IgD-negative memory B cell (primary cell): ENCODE measurements around the gene ZNF37A. TPM values are rescaled to one million over a fixed set of nuclear protein-coding genes. Genes with fewer than 3 reads are reported as not detected.
"Not testable (repeated sequence)": the region's sequence is repeated elsewhere in the genome, so short reads cannot be mapped to it uniquely, and the experiment has no call there.

Experiments
- H3K27ac Mint-ChIP-seq, 3 donors: one replicate each; pipeline ENCODE4 v1.8.0; 2020 to 2022; ENCODE audit warnings: mild to moderate bottlenecking in 3 of 3, mixed read lengths in 3 of 3, moderate library complexity in 1 of 3
- H3K27me3 Mint-ChIP-seq: one replicate; pipeline ENCODE4 v1.8.0; 2021; ENCODE audit warnings: mixed read lengths
- H3K36me3 Mint-ChIP-seq: one replicate; pipeline ENCODE4 v1.8.0; 2020; ENCODE audit warnings: mild to moderate bottlenecking, mixed read lengths
- H3K4me1 Mint-ChIP-seq, 3 donors: one replicate each; pipeline ENCODE4 v1.8.0; 2020 to 2022; ENCODE audit warnings: mixed read lengths in 3 of 3, mild to moderate bottlenecking in 1 of 3
- H3K4me3 Mint-ChIP-seq, 4 donors: one replicate each; pipeline ENCODE4 v1.8.0; 2020 to 2022; ENCODE audit warnings: mild to moderate bottlenecking in 4 of 4, mixed read lengths in 4 of 4, moderate library complexity in 3 of 4
- H3K9me3 Mint-ChIP-seq, 3 donors: one replicate each; pipeline ENCODE4 v1.8.0; 2020 to 2021; ENCODE audit warnings: mixed read lengths in 3 of 3, mild to moderate bottlenecking in 1 of 3
- polyA plus RNA-seq: library from polyadenylated mRNA; unstranded; fragments of 300-500 nt; fragmentation: Illumina TruSeq; gene quantifications from one replicate; pipeline ENCODE4 v1.2.3, GENCODE V29; 2021

Gene ZNF37A
- polyA plus RNA-seq, 1 donor from 2014 or later, result 6.2 TPM

DNA sequence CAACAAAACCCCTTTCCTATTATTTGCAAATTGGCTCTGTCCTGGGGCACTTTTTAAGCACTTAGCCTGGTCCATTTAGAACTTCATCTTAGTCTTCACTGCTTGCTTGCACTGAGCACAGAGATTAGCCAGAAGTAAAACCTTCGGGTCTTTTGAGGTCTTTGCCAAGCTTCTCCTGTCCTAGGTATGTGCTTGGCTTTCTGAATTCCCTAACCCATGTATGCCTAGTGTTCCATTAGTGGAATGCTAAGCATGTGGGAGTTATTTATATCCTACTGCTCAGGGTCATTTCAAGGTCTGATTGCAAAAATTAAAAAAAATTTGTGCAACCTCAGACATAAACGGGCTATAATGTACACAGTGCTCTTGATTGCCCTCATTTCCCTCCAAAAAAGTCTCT, 18.0 kb downstream of the ZNF37A start:
- Mint-ChIP-seq H3K9me3 (peaks cover 16 to 57% (median 39%) of the 10 kb centered on the region in 3 donors), H3K27ac (no peak overlapping the region), H3K36me3 (peaks cover 39% of the 10 kb centered on the region), H3K27me3 (no peaks in the 10 kb centered on the region), H3K4me3 (no peak overlapping the region), H3K4me1 (peaks cover 0 to 4% (median 0%) of the 10 kb centered on the region in 3 donors)

DNA sequence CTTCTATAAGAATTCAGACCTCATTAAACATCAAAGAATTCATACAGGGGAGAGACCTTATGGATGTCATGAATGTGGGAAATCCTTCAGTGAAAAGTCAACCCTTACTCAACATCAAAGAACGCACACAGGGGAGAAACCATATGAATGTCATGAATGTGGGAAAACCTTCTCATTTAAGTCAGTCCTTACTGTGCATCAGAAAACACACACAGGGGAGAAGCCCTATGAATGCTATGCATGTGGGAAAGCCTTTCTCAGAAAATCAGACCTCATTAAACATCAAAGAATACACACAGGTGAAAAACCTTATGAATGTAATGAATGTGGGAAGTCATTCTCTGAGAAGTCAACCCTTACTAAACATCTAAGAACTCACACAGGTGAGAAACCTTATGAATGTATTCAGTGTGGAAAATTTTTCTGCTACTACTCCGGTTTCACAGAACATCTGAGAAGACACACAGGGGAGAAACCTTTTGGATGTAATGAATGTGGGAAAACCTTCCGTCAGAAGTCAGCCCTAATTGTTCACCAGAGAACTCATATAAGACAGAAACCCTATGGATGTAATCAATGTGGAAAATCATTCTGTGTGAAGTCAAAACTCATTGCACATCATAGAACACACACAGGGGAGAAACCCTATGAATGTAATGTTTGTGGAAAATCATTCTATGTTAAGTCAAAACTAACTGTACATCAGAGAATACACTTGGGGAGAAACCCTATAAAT, 24.1 kb downstream of the ZNF37A start:
- H3K27ac Mint-ChIP-seq, result no peak overlapping the region
- H3K4me3 Mint-ChIP-seq, result peak overlapping the region in 2 of 4 donors; percentile 5 to 41
- peaks cover 29% of the 10 kb centered on the region for H3K36me3 Mint-ChIP-seq
- peaks cover 0 to 3% (median 0%) of the 10 kb centered on the region in 3 donors for H3K4me1 Mint-ChIP-seq
- H3K27me3 Mint-ChIP-seq, result no peaks in the 10 kb centered on the region
- peaks cover 16 to 60% (median 44%) of the 10 kb centered on the region in 3 donors for H3K9me3 Mint-ChIP-seq

DNA sequence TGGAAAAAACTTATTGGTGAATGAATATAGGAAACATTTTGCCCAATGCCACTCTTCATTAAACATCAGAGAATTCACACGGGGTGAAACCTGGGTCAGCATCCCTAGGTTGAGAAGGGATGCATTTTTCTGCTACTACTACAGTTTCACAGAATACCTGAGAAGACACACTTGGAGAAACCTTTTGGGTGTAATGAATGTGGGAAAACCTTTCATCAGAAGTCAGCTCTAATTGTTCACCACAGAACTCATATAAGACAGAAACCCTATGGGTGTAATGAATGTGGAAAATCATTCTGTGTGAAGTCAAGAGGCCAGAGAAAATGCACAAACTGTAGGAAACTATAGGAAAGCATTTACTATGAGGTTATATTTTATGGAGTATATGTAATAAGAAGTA, 24.9 kb downstream of the ZNF37A start:
- Mint-ChIP-seq H3K27me3 (no peaks in the 10 kb centered on the region), H3K4me1 (no peaks in the 10 kb centered on the region), H3K27ac (no peak overlapping the region), H3K36me3 (peaks cover 26% of the 10 kb centered on the region), H3K4me3 (no peak overlapping the region), H3K9me3 (peaks cover 17 to 61% (median 45%) of the 10 kb centered on the region in 3 donors)

DNA sequence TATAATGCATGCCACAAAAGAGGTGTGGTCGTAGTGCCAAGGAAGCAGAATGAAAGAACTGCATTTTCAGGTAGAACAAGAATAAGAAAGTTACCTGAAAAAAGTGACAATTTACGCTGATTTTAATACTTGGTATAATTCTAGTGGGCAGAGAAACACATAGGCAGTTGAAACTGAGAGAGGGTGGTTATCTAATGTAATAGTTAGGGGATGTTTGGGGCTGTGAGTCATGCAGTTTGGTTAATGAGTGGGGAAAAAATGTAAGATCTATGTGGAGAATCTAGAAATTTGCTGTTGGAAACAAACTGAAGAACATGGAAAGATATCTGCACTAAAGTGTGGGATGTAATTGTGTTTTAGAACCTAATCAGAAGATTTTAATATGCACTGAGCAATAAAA, 33.7 kb downstream of the ZNF37A start:
- Mint-ChIP-seq H3K4me1 (no peaks in the 10 kb centered on the region), H3K36me3 (peaks cover 1% of the 10 kb centered on the region), H3K27me3 (no peaks in the 10 kb centered on the region), H3K27ac (no peak overlapping the region), H3K9me3 (peaks cover 18 to 63% (median 40%) of the 10 kb centered on the region in 3 donors), H3K4me3 (no peak overlapping the region)

DNA sequence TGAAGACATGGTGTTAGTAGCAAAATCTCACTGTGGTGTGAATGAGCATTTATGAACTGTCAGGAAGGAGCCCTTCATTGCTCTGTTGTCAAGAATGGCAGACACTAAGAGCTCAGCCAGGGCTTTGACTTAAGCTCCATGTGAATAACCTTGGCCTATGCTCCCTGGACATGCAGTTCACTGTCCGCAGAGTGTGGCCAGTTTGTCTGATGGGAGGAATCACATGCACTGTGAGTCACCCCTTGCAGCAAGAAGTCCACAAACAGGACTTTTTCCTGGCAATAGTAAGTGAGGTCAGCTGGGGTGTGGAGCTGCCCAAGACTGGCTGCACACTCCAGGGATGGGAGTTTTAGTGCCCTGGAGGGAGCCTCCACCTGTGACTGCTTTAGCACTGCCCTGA, 49.5 kb downstream of the ZNF37A start:
- no peak overlapping the region for H3K27ac Mint-ChIP-seq
- no peaks in the 10 kb centered on the region for H3K4me1 Mint-ChIP-seq
- peaks cover 1% of the 10 kb centered on the region for H3K36me3 Mint-ChIP-seq
- H3K9me3 Mint-ChIP-seq, result peaks cover 0 to 10% (median 9%) of the 10 kb centered on the region in 3 donors
- no peaks in the 10 kb centered on the region for H3K27me3 Mint-ChIP-seq
- no peak overlapping the region for H3K4me3 Mint-ChIP-seq

DNA sequence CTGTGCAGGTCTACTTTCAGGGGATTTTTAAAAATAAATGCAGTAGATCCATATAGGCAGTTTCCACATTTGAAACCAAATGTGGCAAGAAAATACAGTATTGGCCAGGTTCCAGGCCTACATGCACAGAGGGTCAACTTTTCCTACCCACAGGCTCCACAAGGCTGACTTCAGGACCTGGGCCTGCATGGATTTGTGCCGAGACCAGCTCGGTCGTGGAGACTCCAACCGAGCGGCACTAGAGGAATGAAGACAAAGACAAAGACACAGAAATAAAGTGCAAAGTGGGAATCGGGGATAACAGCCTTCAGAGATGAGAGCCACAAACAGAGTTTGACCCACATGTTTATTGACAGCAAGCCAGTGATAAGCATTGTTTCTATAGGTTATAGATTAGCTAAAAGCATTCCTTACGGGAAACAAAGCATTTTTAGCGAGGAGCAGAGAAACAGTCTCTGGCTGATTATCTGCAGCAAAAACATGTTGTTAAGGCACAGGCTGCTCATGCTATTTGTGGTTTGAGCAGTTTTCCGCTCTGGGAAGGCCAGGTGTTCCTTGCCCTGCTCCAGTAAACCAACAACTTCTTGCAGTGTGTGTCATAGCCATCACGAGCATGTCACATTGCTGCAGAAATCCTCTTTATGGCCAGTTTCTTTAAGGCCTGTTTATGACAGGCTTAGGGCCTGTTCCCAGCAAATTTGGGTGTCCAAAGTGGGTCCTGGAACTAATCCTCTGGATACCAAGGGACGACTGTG, 52.6 kb downstream of the ZNF37A start:
- Mint-ChIP-seq H3K9me3 (no peaks in the 10 kb centered on the region), H3K4me3 (no peak overlapping the region), H3K27ac (no peak overlapping the region), H3K27me3 (no peaks in the 10 kb centered on the region), H3K36me3 (peaks cover 1% of the 10 kb centered on the region), H3K4me1 (no peaks in the 10 kb centered on the region)

DNA sequence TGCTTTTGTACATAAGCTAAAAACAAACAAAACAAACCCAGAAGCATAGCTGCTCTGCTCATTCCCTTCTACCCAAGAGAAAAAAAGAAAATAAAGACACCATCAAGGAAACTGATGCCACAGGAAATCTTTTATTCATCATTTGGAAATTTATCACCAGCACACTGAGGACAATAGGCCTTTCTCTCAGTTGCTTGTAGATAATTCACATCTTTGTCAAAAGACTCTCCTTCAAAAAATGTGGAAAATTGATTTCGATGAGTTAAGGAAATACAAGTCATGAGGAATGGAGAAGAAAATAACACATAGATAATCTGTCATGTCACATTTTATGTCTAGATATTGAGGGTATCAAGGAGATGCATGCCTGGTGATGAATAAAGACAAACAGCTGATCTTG, 53.5 kb downstream of the ZNF37A start:
- Mint-ChIP-seq H3K36me3 (no peaks in the 10 kb centered on the region), H3K27me3 (no peaks in the 10 kb centered on the region), H3K4me3 (no peak overlapping the region), H3K9me3 (no peaks in the 10 kb centered on the region), H3K27ac (no peak overlapping the region), H3K4me1 (no peaks in the 10 kb centered on the region)

DNA sequence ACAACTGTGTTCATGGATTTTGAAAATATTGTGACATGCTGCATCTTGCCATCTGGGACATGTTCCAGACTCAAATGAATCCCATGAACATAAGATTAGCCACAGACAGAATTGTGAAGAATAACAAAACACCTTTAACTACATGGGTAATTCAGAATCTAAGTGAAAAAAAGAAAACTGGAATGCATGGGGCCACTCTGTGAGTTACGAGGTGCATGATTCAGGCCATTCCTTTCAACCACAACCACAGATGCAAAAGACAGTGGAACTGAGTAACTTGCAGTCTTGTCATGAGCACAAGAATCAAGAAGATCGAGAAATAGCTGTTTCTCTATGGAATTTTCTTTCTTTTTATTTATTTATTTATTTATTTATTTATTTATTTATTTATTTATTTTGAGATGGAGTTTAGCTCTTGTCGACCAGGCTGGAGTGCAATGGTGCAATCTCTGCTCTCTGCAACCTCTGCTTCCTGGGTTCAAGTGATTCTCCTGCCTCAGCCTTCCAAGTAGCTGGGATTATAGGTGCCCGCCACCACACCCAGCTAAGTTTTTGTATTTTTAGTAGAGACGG, 56.8 kb downstream of the ZNF37A start:
- not testable (repeated sequence) for H3K36me3 Mint-ChIP-seq, H3K9me3 Mint-ChIP-seq, H3K4me1 Mint-ChIP-seq, H3K27ac Mint-ChIP-seq, H3K27me3 Mint-ChIP-seq, H3K4me3 Mint-ChIP-seq

DNA sequence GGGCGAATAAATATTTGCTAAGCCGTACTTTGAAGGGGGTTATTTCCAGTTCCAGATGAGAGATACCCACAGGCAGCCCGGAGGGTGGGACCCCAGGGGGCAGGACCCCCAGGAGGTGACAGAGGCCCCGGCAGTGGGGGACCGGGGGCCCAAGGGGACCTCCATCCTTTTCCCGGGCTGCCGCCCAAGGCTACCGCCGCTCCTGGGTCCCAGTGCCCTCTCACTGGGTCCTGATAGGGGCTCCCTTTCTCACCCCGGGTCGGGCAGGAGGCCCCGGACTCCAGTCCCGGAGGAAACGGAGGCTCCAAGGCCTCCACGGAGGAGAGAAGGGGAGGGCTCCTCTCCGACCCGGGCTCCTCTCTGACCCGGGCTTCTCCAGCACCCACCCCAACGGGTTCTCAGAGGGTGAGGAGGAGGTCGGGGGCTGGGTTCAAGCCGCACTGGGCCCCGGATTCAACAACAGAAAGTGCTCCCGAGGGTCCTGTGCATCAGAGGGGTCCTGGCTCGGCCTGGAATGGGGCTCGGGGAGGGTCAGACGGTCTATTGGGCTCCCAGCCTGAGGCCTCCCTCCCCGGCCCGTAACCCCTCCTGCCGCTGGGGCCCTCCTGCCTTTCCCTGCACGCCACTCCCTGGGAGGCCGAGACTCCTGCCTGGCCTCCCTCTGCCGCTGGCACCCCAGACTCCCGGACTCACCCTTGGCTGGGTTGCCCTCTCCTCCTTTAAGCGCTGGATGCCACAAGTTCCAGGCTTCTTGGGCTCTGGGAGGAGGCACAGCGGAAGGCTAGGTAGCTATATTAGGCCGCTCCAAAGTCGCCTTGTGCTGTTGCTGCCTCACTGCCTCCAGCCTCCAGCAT, 62.5 kb downstream of the ZNF37A start:
- H3K36me3 Mint-ChIP-seq, result no peaks in the 10 kb centered on the region
- no peaks in the 10 kb centered on the region for H3K27me3 Mint-ChIP-seq
- H3K4me1 Mint-ChIP-seq, result no peaks in the 10 kb centered on the region
- no peak overlapping the region for H3K27ac Mint-ChIP-seq
- H3K4me3 Mint-ChIP-seq, result no peak overlapping the region
- H3K9me3 Mint-ChIP-seq, result peaks cover 6 to 19% (median 12%) of the 10 kb centered on the region in 3 donors

DNA sequence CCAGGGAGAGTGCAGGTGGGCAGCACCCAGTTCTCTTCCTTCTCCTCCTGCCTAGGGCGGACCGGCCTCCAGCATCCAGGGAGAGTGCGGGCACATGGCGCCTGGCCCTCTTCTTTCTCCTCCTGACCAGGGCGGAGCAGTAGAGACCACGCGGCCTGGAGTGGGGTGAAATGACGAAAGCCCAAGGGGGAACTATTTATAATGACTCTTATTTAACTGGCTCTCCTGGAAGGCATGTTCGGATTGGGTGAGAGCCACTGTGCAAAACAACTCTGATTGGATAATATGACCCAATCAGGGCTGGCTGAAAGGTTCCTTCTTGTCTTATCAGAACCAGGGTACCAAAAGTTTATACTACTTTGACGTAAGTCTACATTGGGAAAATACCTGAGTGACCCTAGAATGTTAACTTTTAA, 63.1 kb downstream of the ZNF37A start:
- no peak overlapping the region for H3K27ac Mint-ChIP-seq
- H3K4me3 Mint-ChIP-seq, result no peak overlapping the region
- H3K27me3 Mint-ChIP-seq, result no peaks in the 10 kb centered on the region
- peaks cover 6 to 22% (median 12%) of the 10 kb centered on the region in 3 donors for H3K9me3 Mint-ChIP-seq
- no peaks in the 10 kb centered on the region for H3K4me1 Mint-ChIP-seq
- no peaks in the 10 kb centered on the region for H3K36me3 Mint-ChIP-seq

DNA sequence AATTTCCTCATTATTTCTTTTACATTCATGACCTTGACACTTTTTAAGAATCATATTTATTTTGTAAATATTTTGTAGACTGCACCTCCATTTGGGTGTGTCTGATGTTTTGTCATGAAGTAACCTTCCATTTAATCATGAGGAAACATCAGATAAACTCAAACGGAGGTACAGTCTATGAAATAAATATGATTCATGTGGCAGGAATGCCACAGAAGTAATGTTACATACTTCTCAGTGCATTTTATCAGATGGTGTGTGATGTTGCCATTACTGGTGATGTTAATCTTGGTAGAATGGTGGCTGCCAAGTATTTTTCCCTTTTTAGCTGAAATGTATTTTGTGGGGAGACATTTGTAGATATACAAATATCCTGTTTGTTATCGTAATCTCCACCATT, 64.9 kb downstream of the ZNF37A start:
- no peak overlapping the region for H3K4me3 Mint-ChIP-seq
- H3K27ac Mint-ChIP-seq, result no peak overlapping the region
- no peaks in the 10 kb centered on the region for H3K27me3 Mint-ChIP-seq
- H3K9me3 Mint-ChIP-seq, result peaks cover 6 to 22% (median 12%) of the 10 kb centered on the region in 3 donors
- no peaks in the 10 kb centered on the region for H3K36me3 Mint-ChIP-seq
- no peaks in the 10 kb centered on the region for H3K4me1 Mint-ChIP-seq

DNA sequence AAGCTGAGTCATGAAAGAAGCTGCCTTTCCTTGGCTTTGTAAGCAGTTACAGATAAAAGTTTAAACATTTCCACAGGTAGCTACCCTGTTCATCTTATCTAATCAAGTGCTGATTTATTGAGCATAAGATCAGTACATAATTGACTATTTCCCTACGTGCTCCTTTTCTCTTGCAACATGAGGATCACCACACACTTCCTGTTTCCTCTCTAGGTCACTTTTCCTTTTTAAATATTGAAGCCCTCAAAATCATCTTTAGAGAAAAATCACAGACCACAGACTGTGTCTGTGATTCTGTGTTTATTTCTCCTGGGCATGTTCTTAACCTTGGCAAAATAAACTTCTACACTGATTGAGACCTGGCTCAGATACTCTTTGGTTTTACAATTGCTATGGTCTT, 69.5 kb downstream of the ZNF37A start:
- H3K4me3 Mint-ChIP-seq, result no peak overlapping the region
- no peaks in the 10 kb centered on the region for H3K4me1 Mint-ChIP-seq
- H3K9me3 Mint-ChIP-seq, result peaks cover 6 to 14% (median 7%) of the 10 kb centered on the region in 3 donors
- peaks cover 1% of the 10 kb centered on the region for H3K27me3 Mint-ChIP-seq
- H3K36me3 Mint-ChIP-seq, result peaks cover 4% of the 10 kb centered on the region
- H3K27ac Mint-ChIP-seq, result no peak overlapping the region

DNA sequence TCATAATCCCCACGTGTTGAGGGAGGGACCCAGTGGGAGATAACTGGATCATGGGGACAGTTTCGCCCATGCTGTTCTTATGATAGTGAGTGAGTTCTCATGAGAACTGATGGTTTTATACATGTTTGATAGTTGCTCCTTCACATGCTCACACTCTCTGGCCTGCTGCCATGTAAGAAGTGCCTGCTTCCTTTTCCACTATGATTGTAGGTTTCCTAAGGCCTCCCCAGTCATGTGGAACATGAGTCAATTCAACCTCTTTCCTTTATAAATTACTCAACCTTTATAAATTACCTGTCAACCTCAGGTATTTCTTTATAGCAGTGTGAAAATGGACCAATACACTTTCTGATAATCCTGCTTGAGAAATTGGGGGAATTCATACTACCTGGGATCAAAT, 80.2 kb downstream of the ZNF37A start:
- no peak overlapping the region for H3K4me3 Mint-ChIP-seq
- no peaks in the 10 kb centered on the region for H3K4me1 Mint-ChIP-seq
- H3K36me3 Mint-ChIP-seq, result peaks cover 2% of the 10 kb centered on the region
- peaks cover 2% of the 10 kb centered on the region for H3K27me3 Mint-ChIP-seq
- H3K9me3 Mint-ChIP-seq, result peaks cover 0 to 4% (median 0%) of the 10 kb centered on the region in 3 donors
- no peak overlapping the region for H3K27ac Mint-ChIP-seq

DNA sequence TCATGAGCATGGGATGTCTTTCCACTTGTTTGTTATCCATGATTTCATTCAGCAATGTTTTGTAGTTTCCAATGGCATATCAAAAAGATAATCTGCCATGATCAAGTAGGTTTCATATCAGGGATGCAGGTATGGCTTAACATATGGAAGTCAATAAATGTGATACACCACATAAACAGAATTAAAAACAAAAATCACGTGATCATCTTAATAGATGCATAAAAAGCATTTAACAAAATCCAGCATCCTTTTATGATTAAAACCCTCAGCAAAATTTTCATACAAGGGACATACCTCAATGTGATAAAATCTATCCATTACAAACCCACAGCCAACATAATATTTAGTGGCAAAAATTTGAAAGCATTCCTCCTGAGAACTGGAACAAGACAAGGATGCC, 90.3 kb downstream of the ZNF37A start:
- H3K9me3 Mint-ChIP-seq, result peaks cover 7 to 9% (median 8%) of the 10 kb centered on the region in 3 donors
- H3K36me3 Mint-ChIP-seq, result no peaks in the 10 kb centered on the region
- no peaks in the 10 kb centered on the region for H3K4me1 Mint-ChIP-seq
- no peak overlapping the region for H3K27ac Mint-ChIP-seq
- H3K4me3 Mint-ChIP-seq, result no peak overlapping the region
- H3K27me3 Mint-ChIP-seq, result peaks cover 3% of the 10 kb centered on the region
